Measurements from ENCODE around the gene ATP7B.
"Not testable (repeated sequence)": the region's sequence is repeated elsewhere in the genome, so short reads cannot be mapped to it uniquely, and the experiment has no call there.

ATP7B gene

DNA sequence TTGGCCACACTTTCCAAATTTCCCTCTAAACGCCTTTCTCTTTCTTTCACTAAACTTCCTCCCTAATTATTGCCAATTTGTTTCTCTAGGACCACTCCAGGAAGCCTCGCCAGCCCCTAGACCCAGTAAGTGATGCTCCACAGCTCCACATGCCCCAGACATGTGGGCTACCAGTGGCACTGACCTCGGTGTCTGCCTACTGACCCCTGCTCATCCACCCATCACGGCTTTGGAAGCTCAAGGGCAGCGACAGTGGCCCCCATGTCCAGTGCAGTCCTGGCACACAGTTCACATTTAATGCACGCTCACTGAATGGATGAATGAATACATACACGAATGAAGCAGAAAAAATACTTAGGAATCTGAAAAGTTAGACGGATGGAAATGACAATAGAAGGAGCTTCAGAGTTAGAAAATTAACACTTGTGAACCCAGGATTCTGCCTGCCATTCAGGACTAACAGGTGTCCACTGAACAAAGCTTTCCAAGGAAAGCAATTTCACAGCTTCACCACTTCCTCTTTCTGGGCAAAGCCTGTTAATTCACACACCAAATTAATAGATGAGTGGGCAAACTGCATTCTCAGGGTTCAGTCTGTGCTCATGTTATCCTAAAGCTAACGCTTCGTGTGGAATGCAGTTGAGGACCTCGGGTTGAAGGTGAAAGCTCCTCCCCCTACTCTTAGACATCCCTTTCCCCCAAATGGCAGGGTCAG, 98.6 kb downstream of the ATP7B start:
- DNase-seq: peak; percentile 42
- in situ Hi-C loops (cut with MboI; ENCODE audit: low pct_unique_long_range_greater_than_20kb, low sequenced_read_pairs): no loop called here

DNA sequence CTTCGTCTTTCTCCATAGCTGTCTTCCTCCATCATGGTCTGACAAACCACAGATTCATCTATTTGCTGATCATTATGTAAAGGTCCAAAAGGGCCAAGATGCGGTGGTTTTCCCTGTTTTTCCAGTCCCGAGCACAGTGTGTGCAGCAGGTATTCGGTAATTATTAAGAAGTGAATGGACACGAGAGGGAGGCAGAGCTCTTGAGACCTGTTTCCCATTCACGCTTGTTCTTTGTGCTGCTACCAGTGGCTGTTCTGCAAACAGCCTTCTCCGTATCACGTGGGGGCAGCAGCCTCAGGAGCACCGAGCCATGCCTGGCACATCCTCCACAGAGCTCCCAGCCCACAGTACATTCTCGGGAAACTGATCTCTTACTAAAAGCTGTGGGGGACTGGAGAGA, 99.2 kb downstream of the ATP7B start:
- DNase-seq: no peak
- in situ Hi-C loops (cut with MboI; ENCODE audit: low pct_unique_long_range_greater_than_20kb, low sequenced_read_pairs): no loop called here

DNA sequence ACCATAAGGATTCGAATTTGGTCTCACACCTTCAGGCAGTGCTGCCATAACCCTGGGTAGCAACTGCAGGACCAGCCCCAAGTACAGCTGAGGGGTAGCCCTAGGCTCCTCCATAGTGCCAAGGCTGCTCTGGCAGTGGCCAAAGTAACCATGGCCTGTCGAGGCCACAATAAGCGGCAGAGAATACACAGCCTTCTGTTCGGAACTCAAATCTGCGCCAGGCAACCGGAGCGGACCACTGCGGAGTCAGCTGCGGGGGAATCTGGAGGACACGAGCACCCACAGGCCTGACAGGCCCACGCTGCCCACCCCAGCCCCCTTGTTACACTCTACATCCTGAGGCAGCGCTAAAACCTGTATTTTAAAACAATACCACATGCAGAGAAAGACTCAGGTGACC, 100.7 kb downstream of the ATP7B start:
- DNase-seq: no peak
- in situ Hi-C loops (cut with MboI; ENCODE audit: low pct_unique_long_range_greater_than_20kb, low sequenced_read_pairs): no loop called here

DNA sequence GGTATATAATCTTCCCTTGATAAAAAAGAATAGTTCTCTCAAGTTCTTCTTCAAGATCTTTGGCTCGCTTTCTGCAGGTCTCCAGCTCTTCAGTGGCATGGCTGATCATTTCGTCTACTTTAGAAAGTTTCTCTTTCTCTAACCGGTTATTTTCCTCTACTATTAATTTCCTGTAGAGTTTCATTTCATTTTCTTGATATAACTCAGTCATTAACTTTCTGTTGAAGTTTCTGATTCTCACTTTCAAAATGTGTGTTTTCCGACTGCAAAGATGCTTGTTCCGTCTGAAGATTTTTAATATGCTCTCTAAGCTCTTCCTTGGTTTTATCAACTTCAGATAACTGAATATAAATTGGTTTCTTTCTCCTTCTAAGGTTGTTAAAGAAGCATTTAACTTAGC, 102.0 kb downstream of the ATP7B start:
- DNase-seq; in situ Hi-C loops (cut with MboI; ENCODE audit: low pct_unique_long_range_greater_than_20kb, low sequenced_read_pairs): not testable (repeated sequence)

DNA sequence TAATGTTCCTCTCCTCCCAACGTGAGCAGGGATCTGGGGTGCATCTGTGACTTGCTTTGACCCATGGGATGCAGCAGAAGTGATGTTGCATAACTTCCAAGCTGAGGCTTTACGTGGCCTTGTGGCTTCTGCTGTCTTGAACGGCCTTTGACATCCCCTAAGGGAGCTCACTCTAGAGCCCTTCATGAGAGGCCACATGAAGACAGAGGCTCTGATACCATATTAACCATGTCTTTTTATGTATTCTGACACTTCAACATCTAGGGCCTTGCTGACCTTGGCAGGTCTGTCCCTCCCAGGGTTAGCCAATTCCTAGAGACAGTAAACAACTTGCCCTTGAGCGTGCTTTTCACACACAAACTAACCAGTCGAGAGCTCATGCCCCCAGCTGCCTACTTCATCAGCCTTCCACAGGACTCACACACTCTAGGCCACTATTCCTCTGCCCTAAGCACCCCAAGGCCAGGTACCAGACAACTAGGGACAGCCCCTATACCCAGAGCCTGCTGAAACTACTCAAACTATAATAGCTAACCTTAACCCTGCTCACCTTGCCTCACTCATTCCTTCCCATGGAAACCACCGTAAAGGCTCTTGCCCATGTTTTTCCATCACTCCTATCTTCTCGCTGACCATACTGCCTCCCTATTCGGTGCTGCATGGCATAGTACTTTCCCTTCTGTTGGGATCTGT, 104.1 kb downstream of the ATP7B start:
- DNase-seq: no peak
- in situ Hi-C loops (cut with MboI; ENCODE audit: low pct_unique_long_range_greater_than_20kb, low sequenced_read_pairs): no loop called here

DNA sequence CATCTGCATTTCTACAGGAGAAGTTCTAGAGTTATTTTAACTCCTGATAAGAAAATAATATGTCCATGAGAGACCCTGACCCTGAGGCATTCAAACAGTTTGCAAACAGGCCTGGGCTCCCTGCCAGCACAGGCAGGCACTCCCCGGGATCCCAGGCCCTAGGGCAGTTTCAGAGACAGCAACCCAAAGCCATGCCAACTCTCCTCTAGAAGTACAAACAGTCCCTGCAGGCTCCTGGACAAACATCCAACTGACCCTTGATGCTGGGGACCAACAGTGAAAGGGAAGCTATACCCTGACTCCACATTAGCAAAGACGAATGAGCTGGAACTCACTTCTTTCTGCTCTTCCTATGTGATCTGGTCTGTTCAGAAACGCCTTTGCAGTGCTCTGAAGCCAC, 104.7 kb downstream of the ATP7B start:
- DNase-seq: no peak
- in situ Hi-C loops (cut with MboI; ENCODE audit: low pct_unique_long_range_greater_than_20kb, low sequenced_read_pairs): no loop called here

DNA sequence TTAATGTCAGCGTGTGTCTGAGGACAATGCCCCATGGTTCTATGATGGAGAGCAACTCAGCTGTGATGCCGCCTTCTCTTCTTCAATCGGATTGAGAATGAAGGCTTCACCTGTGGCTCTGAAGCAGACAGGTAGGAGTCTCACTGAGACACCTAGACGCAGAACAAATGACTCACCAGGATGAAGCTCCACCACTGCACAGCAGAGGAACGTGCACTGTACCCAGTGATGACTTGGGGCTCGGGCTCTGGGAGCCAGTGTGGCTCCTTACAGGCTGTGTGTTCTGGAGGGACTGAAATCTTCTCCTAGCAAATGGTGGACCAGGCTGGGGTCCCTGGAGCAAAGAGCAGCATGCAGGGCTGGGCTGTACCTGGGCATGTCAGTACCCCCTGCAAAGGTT, 105.5 kb downstream of the ATP7B start:
- in situ Hi-C loops (cut with MboI; ENCODE audit: low pct_unique_long_range_greater_than_20kb, low sequenced_read_pairs): no loop called here
- no peak for DNase-seq

DNA sequence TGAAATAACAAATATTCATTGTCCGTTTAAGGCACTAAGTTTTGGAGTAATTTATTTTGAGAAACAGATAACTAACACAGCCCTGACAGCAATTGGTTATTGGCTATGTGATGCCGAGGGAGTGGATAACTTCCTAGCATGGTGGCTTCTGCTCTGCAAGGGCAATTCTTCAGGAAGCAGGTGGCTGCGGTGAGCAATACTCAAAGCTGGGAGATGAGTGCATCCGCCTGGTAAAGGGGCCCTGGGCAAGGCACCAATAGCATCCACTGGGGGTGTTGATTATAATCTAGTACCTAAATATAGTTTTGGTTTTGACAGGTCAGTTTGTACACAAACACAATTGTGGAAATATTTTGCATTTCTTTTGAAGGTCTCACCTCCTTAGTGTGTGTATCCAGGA, 108.5 kb downstream of the ATP7B start:
- in situ Hi-C loops (cut with MboI; ENCODE audit: low pct_unique_long_range_greater_than_20kb, low sequenced_read_pairs): no loop called here
- DNase-seq: peak; percentile 76

DNA sequence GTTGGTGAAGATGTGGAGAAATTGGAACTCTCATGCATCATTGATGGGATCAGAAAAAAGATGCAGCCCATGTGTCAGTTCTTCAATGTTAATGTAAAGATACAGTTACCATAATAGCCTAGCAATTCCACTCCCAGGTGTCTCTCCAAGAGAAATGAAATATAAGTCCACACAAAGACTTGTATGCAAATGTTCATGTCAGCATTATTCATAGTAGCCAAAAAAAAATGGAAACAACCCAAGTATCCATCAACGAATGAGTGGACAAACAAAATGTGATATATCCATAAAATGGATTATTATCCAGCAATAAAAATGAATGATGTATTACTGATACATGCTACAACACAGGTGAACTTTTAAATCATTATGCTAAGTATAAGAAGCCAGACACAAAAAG, 110.8 kb downstream of the ATP7B start:
- DNase-seq: no peak
- in situ Hi-C loops (cut with MboI; ENCODE audit: low pct_unique_long_range_greater_than_20kb, low sequenced_read_pairs): no loop called here

DNA sequence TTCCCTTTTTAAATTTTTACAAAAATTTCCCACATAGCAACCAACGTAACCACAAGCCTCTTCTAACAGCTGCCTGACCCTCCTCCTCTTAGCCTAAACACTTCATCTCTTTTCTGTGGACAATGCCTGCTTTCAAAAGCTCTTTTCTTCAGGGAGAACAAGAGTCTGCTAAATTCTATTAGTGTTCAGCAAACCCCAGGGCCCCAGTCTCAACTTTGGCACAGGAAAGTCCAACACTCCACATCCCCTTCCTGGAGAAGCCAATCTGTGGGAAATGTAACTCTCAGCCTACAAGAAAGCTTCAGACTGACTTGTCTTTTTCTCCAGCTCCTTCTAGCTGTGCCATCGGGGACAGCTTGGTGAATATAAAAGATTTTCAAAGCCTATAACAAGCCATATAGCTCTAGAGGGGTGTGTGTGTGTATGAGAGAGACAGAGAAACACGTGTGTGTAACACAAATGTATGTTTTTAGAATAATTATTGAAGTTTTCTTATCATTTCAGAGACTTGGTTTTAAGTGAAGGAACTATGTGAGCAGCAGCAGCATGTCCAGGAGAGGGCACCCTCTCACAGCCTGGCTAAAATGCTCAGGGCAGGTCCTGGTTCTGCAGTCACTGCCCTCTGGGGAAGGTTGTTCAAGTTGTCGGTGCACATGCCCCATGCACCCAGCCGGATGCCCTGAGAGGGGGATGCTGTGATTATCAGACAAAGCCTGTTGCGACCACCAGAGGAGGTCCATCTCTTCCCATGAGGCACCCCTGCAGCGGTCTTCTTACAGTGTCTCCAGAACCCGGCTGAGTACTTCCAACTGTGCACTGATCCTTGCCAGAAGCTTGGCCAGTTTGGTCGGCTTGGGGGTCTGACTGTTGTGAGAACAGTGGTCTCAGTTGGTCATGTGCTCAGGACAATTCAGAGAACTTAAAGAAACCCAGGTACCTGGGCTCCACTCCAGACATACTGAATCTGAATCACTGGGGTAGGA, 115.1 kb downstream of the ATP7B start:
- peak; percentile 74 for DNase-seq
- in situ Hi-C loops (cut with MboI; ENCODE audit: low pct_unique_long_range_greater_than_20kb, low sequenced_read_pairs): no loop called here

DNA sequence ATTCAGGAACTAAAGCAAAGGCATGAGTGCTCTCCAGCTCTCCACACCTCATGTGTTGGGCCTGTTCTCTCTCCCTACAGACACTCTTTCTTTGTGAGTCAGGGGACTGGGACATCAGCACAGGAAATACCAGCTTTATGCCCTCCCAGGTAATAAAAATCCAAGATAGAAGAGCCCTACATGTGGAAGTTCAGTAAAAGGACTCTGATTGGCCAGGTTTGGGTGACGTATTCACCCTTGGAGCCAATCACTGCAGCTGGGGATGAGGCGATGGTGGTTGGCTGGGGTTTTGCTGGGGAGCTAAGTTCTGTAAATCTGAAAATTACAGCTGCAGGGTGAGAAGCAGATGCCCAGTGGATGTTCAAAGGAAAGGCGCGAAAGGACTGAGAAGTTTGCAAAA, 117.0 kb downstream of the ATP7B start:
- no peak for DNase-seq
- in situ Hi-C loops (cut with MboI; ENCODE audit: low pct_unique_long_range_greater_than_20kb, low sequenced_read_pairs): no loop called here

DNA sequence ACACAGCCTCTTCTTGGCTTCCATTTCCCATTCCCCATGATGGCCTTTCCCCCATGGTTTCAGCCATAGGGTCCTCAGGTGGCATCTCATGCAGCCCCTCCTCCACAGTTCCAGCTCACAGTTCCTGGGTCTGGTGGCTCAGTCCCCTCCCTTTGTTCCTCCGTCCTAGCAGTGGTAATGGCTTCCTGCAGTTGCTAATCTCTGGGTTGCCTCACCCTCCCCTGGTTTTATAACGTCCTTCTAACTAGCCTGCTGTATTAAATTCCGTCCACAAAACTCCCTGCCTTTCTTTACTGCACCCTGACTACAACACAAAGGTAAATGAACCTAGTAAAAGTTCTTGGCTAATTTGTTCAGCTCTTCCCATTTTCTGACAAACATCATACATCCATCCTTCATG, 118.6 kb downstream of the ATP7B start:
- DNase-seq: no peak
- in situ Hi-C loops (cut with MboI; ENCODE audit: low pct_unique_long_range_greater_than_20kb, low sequenced_read_pairs): no loop called here

DNA sequence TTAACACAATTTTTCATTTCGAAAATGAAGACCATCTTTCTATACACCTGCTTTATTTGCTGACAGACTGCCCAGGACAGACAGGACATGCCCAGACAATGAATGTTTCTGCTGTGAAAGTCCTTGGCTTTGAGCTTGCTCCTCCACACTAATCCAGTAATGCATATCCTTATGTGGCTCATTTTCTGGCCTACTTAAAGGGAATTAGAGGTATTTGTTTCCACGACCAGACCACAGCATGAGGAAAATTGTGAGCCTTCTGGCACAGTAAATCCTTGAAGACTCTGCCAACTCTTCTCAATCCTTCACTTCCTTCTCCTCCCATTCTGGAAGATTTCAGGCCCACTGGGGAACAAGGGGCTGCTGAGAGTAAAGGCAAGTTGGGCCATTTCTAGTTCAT, 123.8 kb downstream of the ATP7B start:
- DNase-seq: no peak
- in situ Hi-C loops (cut with MboI; ENCODE audit: low pct_unique_long_range_greater_than_20kb, low sequenced_read_pairs): no loop called here

DNA sequence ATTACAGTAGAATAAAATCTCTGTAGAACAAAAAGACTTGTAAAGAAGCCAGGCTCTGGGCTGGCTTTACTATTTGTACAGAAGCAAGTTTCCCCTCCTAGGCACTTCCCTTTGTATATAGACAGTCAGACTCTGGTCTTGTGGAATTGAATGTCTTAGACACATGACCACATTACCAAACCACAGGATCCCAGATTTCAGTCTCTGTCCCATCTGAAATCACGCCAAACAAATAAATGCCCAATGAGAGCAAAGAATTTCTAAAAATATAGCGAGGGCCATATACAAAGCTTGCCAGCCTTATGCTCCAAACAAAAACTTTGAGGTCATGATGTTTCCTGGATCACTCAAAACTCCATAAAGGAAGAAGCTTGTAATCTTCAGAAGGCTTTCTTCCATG, 125.6 kb downstream of the ATP7B start:
- no peak for DNase-seq
- in situ Hi-C loops (cut with MboI; ENCODE audit: low pct_unique_long_range_greater_than_20kb, low sequenced_read_pairs): no loop called here

DNA sequence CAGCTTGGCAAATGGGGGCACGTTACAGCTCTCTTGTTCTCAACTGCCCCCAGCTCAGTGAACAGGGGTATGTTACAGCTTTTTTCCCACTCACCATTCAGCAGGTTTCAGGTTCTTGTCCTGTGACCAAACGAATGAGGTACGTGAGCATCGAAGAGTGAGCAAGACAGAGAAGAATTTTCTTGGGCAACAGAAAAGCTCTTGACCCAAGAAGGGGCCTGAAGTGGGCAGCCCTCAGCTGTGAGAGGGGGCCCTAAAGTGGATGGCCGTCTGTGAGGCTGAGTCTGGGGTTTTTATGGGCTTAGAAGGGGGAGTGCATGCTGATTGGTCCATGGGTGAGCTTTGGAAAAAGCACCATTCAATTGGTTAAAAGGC, 128.0 kb downstream of the ATP7B start:
- in situ Hi-C loops (cut with MboI; ENCODE audit: low pct_unique_long_range_greater_than_20kb, low sequenced_read_pairs): no loop called here
- DNase-seq: no peak
